Natural killer cell (primary cell): ENCODE measurements around the gene TMEM176A. TPM values are rescaled to one million over a fixed set of nuclear protein-coding genes. Genes with fewer than 3 reads are reported as not detected.

Experiments used
- ATAC-seq, 3 donors: fragments of 150-1000 bp in 2 of 3; fragments of 200-7000 bp in 1 of 3; cut with Tn5 transposase; 1 replicate in 1 of 3; 2 replicates in 2 of 3; pipeline ENCODE4 v1.10.0; 2021; ENCODE audit warnings: mild to moderate bottlenecking in 2 of 3, moderate library complexity in 2 of 3
- DNase-seq, 2 donors: peaks; one replicate each; pipeline versions ENCODE4 v3.0.0 to v3.0.0-alpha.2; 2013 to 2021; ENCODE audit warnings: mixed read lengths in 1 of 2
- H3K27ac ChIP-seq: one replicate; pipeline ENCODE4 v1.5.1; 2013; ENCODE audit warnings: mild to moderate bottlenecking, low read length
- H3K27me3 ChIP-seq: one replicate; pipeline ENCODE4 v1.6.1; 2013; ENCODE audit warnings: low read length; ENCODE audit not compliant: control insufficient read depth, insufficient read depth
- H3K36me3 ChIP-seq: one replicate; pipeline ENCODE4 v1.6.1; 2013; ENCODE audit warnings: low read length; ENCODE audit not compliant: control insufficient read depth, insufficient read depth
- H3K4me1 ChIP-seq: one replicate; pipeline ENCODE4 v1.6.1; 2013; ENCODE audit warnings: low read length; ENCODE audit not compliant: control insufficient read depth, insufficient read depth
- H3K4me3 ChIP-seq: one replicate; pipeline ENCODE4 v1.5.1; 2013; ENCODE audit warnings: low read length
- H3K9me3 ChIP-seq: one replicate; pipeline ENCODE4 v1.6.1; 2013; ENCODE audit warnings: low read length; ENCODE audit not compliant: control insufficient read depth, insufficient read depth
- H3K27ac Mint-ChIP-seq, 2 donors: one replicate each; pipeline ENCODE4 v1.8.0; 2022; ENCODE audit warnings: mild to moderate bottlenecking in 2 of 2, mixed read lengths in 2 of 2, moderate library complexity in 1 of 2
- H3K27me3 Mint-ChIP-seq, 2 donors: one replicate each; pipeline ENCODE4 v1.8.0; 2022; ENCODE audit warnings: low read depth in 2 of 2, mixed read lengths in 2 of 2
- H3K36me3 Mint-ChIP-seq: one replicate; pipeline ENCODE4 v1.8.0; 2022; ENCODE audit warnings: mixed read lengths
- H3K4me1 Mint-ChIP-seq, 2 donors: one replicate each; pipeline ENCODE4 v1.8.0; 2022; ENCODE audit warnings: mixed read lengths in 2 of 2
- H3K4me3 Mint-ChIP-seq: one replicate; pipeline ENCODE4 v1.8.0; 2022; ENCODE audit warnings: mild to moderate bottlenecking, moderate library complexity, mixed read lengths
- H3K9me3 Mint-ChIP-seq, 2 donors: one replicate each; pipeline ENCODE4 v1.8.0; 2022; ENCODE audit warnings: mixed read lengths in 2 of 2
- WGBS: methylation state at CpG from one replicate; pipeline ENCODE4 v1.1.7; 2013; ENCODE audit warnings: missing lambda C conversion rate; ENCODE audit not compliant: insufficient coverage; 5-methylcytosine and 5-hydroxymethylcytosine counted together
- intact Hi-C: fragments of 100-400 bp; cut with micrococcal nuclease; formaldehyde crosslinking; loops from one replicate; pipeline ENCODE4 v1.14.2; 2022
- total RNA-seq, 4 donors: library from RNA; stranded (reverse); fragments of 120-200 nt in 1 of 4; gene quantifications; one replicate each; pipeline versions ENCODE4 v1.2.3 to v1.2.4, GENCODE V29; 2013 to 2022
- TF ChIP-seq, protein P1 (sequence below): fragments of 200-600 bp; IDR thresholded peaks from one replicate; pipeline ENCODE4 v1.8.0; 2022; ENCODE audit warnings: antibody characterized with exemption

Gene TMEM176A
- total RNA-seq, 3 donors from 2014 or later (not counting 1 experiment from before 2014, with no cell fraction given) = 2.0 TPM; not detected in 2

DNA sequence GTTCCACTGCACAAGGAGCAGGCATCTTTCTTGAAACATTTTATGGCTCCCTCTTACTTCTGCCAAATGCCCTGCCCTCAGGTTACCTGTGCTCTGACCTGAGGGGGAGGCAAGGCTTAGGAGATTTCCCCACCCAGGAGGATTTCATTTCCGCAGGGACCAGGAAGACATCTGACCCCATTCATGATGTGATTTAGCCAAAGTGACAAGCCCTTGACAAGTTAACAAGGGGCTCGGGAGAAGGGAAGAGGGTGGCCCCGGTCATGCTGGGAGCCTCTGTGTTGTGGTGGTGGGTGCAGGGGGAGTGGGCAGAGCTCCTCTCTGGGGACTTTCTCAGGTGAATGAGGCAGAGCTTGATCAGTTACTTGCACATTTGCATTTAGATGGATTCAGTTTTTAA is 44.4 kb upstream of the TMEM176A start:
- H3K36me3 Mint-ChIP-seq = peaks cover 1% of the 10 kb centered on the region
- H3K4me3 Mint-ChIP-seq = peak overlapping the region; percentile 63
- TF ChIP-seq, protein P1, sequence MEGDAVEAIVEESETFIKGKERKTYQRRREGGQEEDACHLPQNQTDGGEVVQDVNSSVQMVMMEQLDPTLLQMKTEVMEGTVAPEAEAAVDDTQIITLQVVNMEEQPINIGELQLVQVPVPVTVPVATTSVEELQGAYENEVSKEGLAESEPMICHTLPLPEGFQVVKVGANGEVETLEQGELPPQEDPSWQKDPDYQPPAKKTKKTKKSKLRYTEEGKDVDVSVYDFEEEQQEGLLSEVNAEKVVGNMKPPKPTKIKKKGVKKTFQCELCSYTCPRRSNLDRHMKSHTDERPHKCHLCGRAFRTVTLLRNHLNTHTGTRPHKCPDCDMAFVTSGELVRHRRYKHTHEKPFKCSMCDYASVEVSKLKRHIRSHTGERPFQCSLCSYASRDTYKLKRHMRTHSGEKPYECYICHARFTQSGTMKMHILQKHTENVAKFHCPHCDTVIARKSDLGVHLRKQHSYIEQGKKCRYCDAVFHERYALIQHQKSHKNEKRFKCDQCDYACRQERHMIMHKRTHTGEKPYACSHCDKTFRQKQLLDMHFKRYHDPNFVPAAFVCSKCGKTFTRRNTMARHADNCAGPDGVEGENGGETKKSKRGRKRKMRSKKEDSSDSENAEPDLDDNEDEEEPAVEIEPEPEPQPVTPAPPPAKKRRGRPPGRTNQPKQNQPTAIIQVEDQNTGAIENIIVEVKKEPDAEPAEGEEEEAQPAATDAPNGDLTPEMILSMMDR = no peak
- Histone ChIP-seq H3K9me3 (no peaks in the 10 kb centered on the region), H3K4me3 (no peak overlapping the region), H3K4me1 (peaks cover 33% of the 10 kb centered on the region), H3K27me3 (no peaks in the 10 kb centered on the region), H3K27ac (peak overlapping the region; percentile 78), H3K36me3 (no peaks in the 10 kb centered on the region)
- peaks cover 2 to 5% of the 10 kb centered on the region in 2 donors for H3K9me3 Mint-ChIP-seq
- H3K27ac Mint-ChIP-seq = peak overlapping the region; percentile 87 to 89
- WGBS = 63% methylated on average over 3 of the region's 3 CpGs
- ATAC-seq = no peak
- peak in 1 of 2 donors; percentile 61 for DNase-seq
- peaks cover 31 to 42% of the 10 kb centered on the region in 2 donors for H3K4me1 Mint-ChIP-seq
- no peaks in the 10 kb centered on the region for H3K27me3 Mint-ChIP-seq
- intact Hi-C loops = loop anchor here (1.0 to 5.0 kb wide), 5 partner anchors 17 to 399 kb away; partner anchors contain the start of genes GIMAP4 and GIMAP6

DNA sequence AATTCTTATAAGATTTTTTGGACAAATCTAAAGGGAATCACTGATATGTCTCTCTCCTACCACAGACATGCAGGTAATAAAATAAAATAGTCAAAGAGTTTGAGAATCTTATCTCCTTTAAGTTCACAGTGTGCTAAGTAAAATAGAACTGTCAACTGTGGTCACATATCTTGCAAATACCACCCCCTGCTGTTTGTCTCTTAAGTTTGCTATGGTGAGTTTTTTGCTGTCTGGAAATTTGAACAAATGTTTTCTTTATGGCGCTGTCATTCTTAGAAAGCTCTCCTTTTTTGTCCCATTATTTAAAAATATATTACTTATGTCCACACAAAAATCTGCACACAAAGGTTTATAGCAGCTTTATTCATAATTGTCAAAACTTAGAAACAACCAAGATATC is 43.7 kb upstream of the TMEM176A start:
- peak overlapping the region; percentile 25 for H3K27ac ChIP-seq
- Mint-ChIP-seq H3K4me1 (peaks cover 31 to 42% of the 10 kb centered on the region in 2 donors), H3K27me3 (no peaks in the 10 kb centered on the region), H3K27ac (peak overlapping the region; percentile 87 to 89), H3K36me3 (peaks cover 8% of the 10 kb centered on the region), H3K9me3 (peaks cover 2 to 5% of the 10 kb centered on the region in 2 donors), H3K4me3 (peak overlapping the region; percentile 63)
- WGBS = 50% methylated on average over 1 of the region's 1 CpG
- intact Hi-C loops = loop anchor here (1.0 to 5.0 kb wide), 6 partner anchors 18 to 400 kb away; partner anchors contain the start of genes GIMAP4 and GIMAP6
- ATAC-seq = peak; percentile 28 to 69 (median 62)
- no peaks in the 10 kb centered on the region for H3K36me3 ChIP-seq
- H3K4me1 ChIP-seq = peaks cover 33% of the 10 kb centered on the region
- TF ChIP-seq, protein P1 = peak; percentile 68
- H3K4me3 ChIP-seq = no peak overlapping the region
- no peaks in the 10 kb centered on the region for H3K9me3 ChIP-seq
- H3K27me3 ChIP-seq = no peaks in the 10 kb centered on the region
- peak in 1 of 2 donors; percentile 84 for DNase-seq

DNA sequence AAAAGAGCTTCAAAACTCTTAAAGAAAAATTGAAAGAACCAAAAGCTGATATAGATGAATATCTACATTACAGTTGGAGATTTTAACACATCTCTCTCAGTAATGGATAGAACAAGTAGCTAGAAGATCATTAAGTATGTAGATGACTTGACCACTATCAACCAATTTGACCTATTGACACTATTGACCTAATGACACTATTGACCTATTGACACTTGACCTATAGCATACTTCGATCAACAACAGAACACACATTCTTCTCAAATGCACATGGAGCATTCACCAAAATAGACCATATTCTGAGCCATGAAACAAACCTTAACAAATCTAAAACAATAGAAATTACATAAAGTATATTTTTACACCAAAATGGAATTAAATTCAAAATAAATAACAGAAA is 41.1 kb upstream of the TMEM176A start:
- ATAC-seq = no peak
- Histone ChIP-seq H3K36me3 (no peaks in the 10 kb centered on the region), H3K4me3 (no peak overlapping the region), H3K27ac (no peak overlapping the region), H3K4me1 (peaks cover 17% of the 10 kb centered on the region), H3K9me3 (no peaks in the 10 kb centered on the region), H3K27me3 (no peaks in the 10 kb centered on the region)
- Mint-ChIP-seq H3K4me1 (peaks cover 23 to 24% of the 10 kb centered on the region in 2 donors), H3K4me3 (no peak overlapping the region), H3K27ac (no peak overlapping the region), H3K9me3 (peaks cover 0 to 3% of the 10 kb centered on the region in 2 donors), H3K36me3 (peaks cover 8% of the 10 kb centered on the region), H3K27me3 (no peaks in the 10 kb centered on the region)
- intact Hi-C loops = loop anchor here (5.0 kb wide), 3 partner anchors 127 to 402 kb away; partner anchors contain the start of genes GIMAP4 and GIMAP6
- DNase-seq = no peak
- WGBS = 92% methylated on average over 1 of the region's 1 CpG
- TF ChIP-seq, protein P1 = no peak

DNA sequence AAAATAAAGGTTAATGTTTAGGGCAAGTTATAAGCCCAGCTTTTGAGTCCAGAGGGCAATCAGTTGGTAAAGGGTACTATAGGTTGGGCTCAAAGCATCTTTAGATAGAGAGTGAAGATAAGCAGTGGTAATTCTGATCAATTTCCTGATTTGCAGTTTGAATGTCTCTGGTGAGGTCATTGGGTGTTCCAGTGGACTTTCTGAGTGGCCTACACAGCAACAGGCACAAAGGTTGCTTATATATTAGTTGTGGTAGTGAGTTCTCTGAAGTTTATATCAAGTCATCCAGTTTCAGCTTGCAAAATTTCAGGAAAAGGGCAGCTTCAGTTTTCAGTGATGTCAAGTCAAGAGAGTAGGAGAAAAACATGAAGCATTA is 34.2 kb upstream of the TMEM176A start:
- no peaks in the 10 kb centered on the region for H3K27me3 ChIP-seq
- Mint-ChIP-seq H3K27me3 (peaks cover 0 to 8% of the 10 kb centered on the region in 2 donors), H3K4me3 (no peak overlapping the region), H3K36me3 (peaks cover 6% of the 10 kb centered on the region), H3K27ac (no peak overlapping the region), H3K9me3 (no peaks in the 10 kb centered on the region), H3K4me1 (no peaks in the 10 kb centered on the region)
- no peaks in the 10 kb centered on the region for H3K4me1 ChIP-seq
- TF ChIP-seq, protein P1 = no peak
- no peak overlapping the region for H3K27ac ChIP-seq
- intact Hi-C loops = no loop called here
- no peak for DNase-seq
- H3K4me3 ChIP-seq = no peak overlapping the region
- ATAC-seq = no peak
- H3K36me3 ChIP-seq = no peaks in the 10 kb centered on the region
- no peaks in the 10 kb centered on the region for H3K9me3 ChIP-seq
